ENCODE measurements around the gene SRCIN1.
A peak's percentile ranks its signal among the peaks of the same experiment; 100 is the strongest.
"Not testable (repeated sequence)": the region's sequence is repeated elsewhere in the genome, so short reads cannot be mapped to it uniquely, and the experiment has no call there.

The SRCIN1 gene

GRCh38 chr17:38484242-38485145 lies 121.3 kb downstream of the SRCIN1 start:
- not testable (repeated sequence) for H3K4me2 ChIP-seq, H3K9ac ChIP-seq

GRCh38 chr17:38482700-38483043 lies 123.1 kb downstream of the SRCIN1 start:
- not testable (repeated sequence) for H3K36me3 ChIP-seq (ENCODE audit: insufficient read depth); H3K27me3 ChIP-seq (ENCODE audit: insufficient read depth, low read depth); H2AFZ ChIP-seq (ENCODE audit: low read depth); H3K4me1 ChIP-seq (ENCODE audit: low read depth, poor library complexity, severe bottlenecking); H3K27ac ChIP-seq; H3K4me3 ChIP-seq (IDR thresholded peaks at IDR 0.05; ENCODE audit: insufficient read depth, low read depth, low read length); H3K79me2 ChIP-seq (ENCODE audit: insufficient read depth, low read depth); H3K4me2 ChIP-seq; H4K20me1 ChIP-seq (ENCODE audit: insufficient read depth); H3K9ac ChIP-seq

More at GRCh38 chr17:38484242-38485145, 121.3 kb downstream of the SRCIN1 start:
- H2AFZ ChIP-seq (ENCODE audit: low read depth); H3K4me1 ChIP-seq (ENCODE audit: low read depth, poor library complexity, severe bottlenecking); H3K27me3 ChIP-seq (ENCODE audit: insufficient read depth, low read depth); H3K4me3 ChIP-seq (IDR thresholded peaks at IDR 0.05; ENCODE audit: insufficient read depth, low read depth, low read length); H4K20me1 ChIP-seq (ENCODE audit: insufficient read depth); H3K27ac ChIP-seq; H3K36me3 ChIP-seq (ENCODE audit: insufficient read depth); H3K79me2 ChIP-seq (ENCODE audit: insufficient read depth, low read depth): not testable (repeated sequence)
- peak; percentile 87 for TF ChIP-seq CTCF (conservative IDR thresholded peaks at IDR 0.05; ENCODE audit: low read depth, low read length)

- not testable (repeated sequence) for H3K27me3 ChIP-seq (ENCODE audit: insufficient read depth, low read depth); H2AFZ ChIP-seq (ENCODE audit: low read depth); H4K20me1 ChIP-seq (ENCODE audit: insufficient read depth); H3K4me1 ChIP-seq (ENCODE audit: low read depth, poor library complexity, severe bottlenecking); H3K4me3 ChIP-seq (IDR thresholded peaks at IDR 0.05; ENCODE audit: insufficient read depth, low read depth, low read length); H3K4me2 ChIP-seq; H3K9ac ChIP-seq; H3K36me3 ChIP-seq (ENCODE audit: insufficient read depth); H3K79me2 ChIP-seq (ENCODE audit: insufficient read depth, low read depth); H3K27ac ChIP-seq
These were observed 123.6 kb downstream of the SRCIN1 start for GRCh38 chr17:38482039-38482699.
